ENCODE data around the gene CAPN5.

- TF ChIP-seq SP1 (IDR thresholded peaks at IDR 0.05) (peak; percentile 40), HNF4G (IDR thresholded peaks at IDR 0.05) (peak; percentile 53), RAD21 (IDR thresholded peaks at IDR 0.05) (no peak)
- TF ChIP-seq, protein P1, sequence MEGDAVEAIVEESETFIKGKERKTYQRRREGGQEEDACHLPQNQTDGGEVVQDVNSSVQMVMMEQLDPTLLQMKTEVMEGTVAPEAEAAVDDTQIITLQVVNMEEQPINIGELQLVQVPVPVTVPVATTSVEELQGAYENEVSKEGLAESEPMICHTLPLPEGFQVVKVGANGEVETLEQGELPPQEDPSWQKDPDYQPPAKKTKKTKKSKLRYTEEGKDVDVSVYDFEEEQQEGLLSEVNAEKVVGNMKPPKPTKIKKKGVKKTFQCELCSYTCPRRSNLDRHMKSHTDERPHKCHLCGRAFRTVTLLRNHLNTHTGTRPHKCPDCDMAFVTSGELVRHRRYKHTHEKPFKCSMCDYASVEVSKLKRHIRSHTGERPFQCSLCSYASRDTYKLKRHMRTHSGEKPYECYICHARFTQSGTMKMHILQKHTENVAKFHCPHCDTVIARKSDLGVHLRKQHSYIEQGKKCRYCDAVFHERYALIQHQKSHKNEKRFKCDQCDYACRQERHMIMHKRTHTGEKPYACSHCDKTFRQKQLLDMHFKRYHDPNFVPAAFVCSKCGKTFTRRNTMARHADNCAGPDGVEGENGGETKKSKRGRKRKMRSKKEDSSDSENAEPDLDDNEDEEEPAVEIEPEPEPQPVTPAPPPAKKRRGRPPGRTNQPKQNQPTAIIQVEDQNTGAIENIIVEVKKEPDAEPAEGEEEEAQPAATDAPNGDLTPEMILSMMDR (IDR thresholded peaks at IDR 0.05; ENCODE audit: low read depth, low read length, missing input control): no peak
Observed at GRCh38 chr11:77136784-77137420, 70.1 kb downstream of the CAPN5 start.

Data from liver (tissue), 3 donors.